ENCODE results near the gene RBPMS2. TPM values are rescaled to one million over a fixed set of nuclear protein-coding genes. Genes with fewer than 3 reads are reported as not detected.

The RBPMS2 gene
- total and polyA plus RNA-seq, 2 of the 8 experiments (the other 6 are each of a cell fraction or from before 2014, with no cell fraction given), result 55.8 to 238 TPM

DNA sequence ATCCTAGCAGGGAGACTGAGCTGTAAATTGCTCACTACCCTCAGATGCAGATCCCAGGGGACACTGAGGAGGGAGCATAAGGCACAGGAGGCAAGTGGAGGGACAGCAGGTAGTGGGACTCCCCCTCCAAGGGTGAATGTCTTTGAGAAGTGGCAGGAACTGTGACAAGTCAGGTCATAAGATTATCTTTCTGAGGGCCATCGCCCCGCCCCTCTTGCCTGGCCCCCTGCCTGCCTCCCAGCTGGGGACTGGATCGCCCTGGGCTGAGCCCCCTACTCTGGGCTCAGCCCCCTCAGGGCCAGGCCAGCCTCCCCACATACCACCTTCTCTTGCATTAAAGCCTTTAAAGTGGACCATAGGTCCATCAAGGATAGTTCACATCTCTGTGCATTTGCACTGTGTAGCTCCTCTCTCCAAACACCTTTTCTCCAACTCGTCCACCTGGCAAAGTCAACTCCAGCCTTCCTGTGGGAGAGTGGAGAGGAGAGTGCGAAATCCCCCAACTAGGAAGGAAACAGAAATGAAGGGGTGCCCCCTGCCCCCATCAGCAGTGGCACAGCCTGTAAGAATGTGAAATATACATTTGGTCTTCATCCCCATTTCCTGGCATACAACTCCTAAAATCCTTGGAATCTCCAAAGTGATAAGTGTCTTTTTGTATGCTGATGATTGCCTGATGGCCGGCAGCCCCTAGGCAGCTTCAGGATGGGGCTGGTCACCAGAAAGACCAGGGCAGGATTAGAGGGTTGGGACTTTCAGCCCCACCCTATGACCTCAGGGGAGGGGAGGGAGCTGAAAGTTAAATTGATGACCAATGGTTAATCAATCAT, 35.3 kb upstream of the RBPMS2 start:
- WGBS, 2 experiments (ENCODE audit: extremely low coverage in 1 of 2, insufficient coverage in 1 of 2, insufficient read length in 1 of 2, insufficient replicate concordance in 2 of 2, low coverage in 1 of 2, low lambda C conversion rate in 2 of 2, missing lambda C conversion rate in 1 of 2), result 3% methylated on average over 6 of the region's 6 CpGs; no CpG with 5 or more reads in 1 of the 2 experiments
- H3K23ac ChIP-seq (ENCODE audit: insufficient read length), result no peak overlapping the region
- H2BK12ac ChIP-seq (ENCODE audit: low read depth, low read length), result peak overlapping the region; percentile 98
- peak overlapping the region in 3 of 4 experiments; percentile 26 to 53 (median 26) for H3K4me3 ChIP-seq (ENCODE audit: extremely low read depth in 1 of 4, insufficient read depth in 2 of 4, low read depth in 3 of 4, low read length in 4 of 4)
- H3K56ac ChIP-seq (replicated peaks; ENCODE audit: insufficient read length, low read depth, low read length), result peak overlapping the region; percentile 84
- peak overlapping the region; percentile 87 for H2BK120ac ChIP-seq (replicated peaks; ENCODE audit: low read depth, low read length)
- H3K14ac ChIP-seq (ENCODE audit: insufficient read length), result no peak overlapping the region
- H3K79me2 ChIP-seq (ENCODE audit: control insufficient read depth in 1 of 2, insufficient read depth in 2 of 2, low read length in 2 of 2), result no peaks in the 10 kb centered on the region; a peak in 1 of 4 replicates
- H4K20me1 ChIP-seq (replicated peaks in 1 of 2; ENCODE audit: control insufficient read depth in 1 of 2, insufficient read depth in 2 of 2, low read length in 2 of 2), result no peaks in the 10 kb centered on the region
- peak overlapping the region; percentile 82; the same call in 1 of the 2 replicates for H2BK15ac ChIP-seq (ENCODE audit: low read length)
- H3K23me2 ChIP-seq (ENCODE audit: low read depth, low read length), result peaks cover 8% of the 10 kb centered on the region
- H3K36me3 ChIP-seq (ENCODE audit: control insufficient read depth in 2 of 4, insufficient read depth in 4 of 4, low read length in 3 of 4), result peaks cover 0 to 3% (median 0%) of the 10 kb centered on the region in 4 experiments; a peak in 2 of 8 replicates
- ChIA-PET CTCF (ENCODE audit: partially characterized antibody) (interaction anchor here (0.6 to 25.0 kb wide), 31 partner anchors 9 to 201 kb away, joined by 3 to 883 read pairs (median 6); partner anchors contain the start of genes ANKDD1A and PIF1), POLR2A (ENCODE audit: partially characterized antibody) (interaction anchor here (0.8 to 24.9 kb wide), 22 partner anchors 3 to 186 kb away, joined by 3 to 748 read pairs (median 12); partner anchors contain the start of genes PIF1, PLEKHO2 and RBPMS2)
- peak overlapping the region in 3 of 4 experiments; percentile 35 to 44 (median 39); a peak in 4 of 7 replicates for H3K9ac ChIP-seq (replicated peaks in 1 of 4; ENCODE audit: extremely low read depth in 1 of 4, low read depth in 3 of 4, low read length in 3 of 4)
- H3K4me2 ChIP-seq (ENCODE audit: insufficient read depth in 1 of 2, low read depth in 2 of 2, low read length in 2 of 2), result peak overlapping the region; percentile 70 to 83
- H2AK5ac ChIP-seq (ENCODE audit: low read depth, low read length), result peak overlapping the region; percentile 95
- no peaks in the 10 kb centered on the region for H3K79me1 ChIP-seq (ENCODE audit: low read depth, low read length)
- peak overlapping the region; percentile 95 for H3K27ac ChIP-seq (ENCODE audit: low read depth, low read length)
- peak overlapping the region; percentile 97 for H3K18ac ChIP-seq (ENCODE audit: extremely low read depth, low read length)
- peak overlapping the region; percentile 96 for H2BK5ac ChIP-seq (ENCODE audit: low read depth, low read length)
- H4K8ac ChIP-seq (ENCODE audit: extremely low read depth, insufficient read depth, low read length), result no peak overlapping the region
- peak in 1 of 2 experiments; percentile 78 for DNase-seq (ENCODE audit: low read depth in 1 of 2, low spot score in 2 of 2)
- peak overlapping the region; percentile 73 for H2BK20ac ChIP-seq (ENCODE audit: low read length)
- H3K27me3 ChIP-seq (replicated peaks in 1 of 4; ENCODE audit: control insufficient read depth in 3 of 4, extremely low read depth in 1 of 4, insufficient read depth in 3 of 4, low read length in 3 of 4), result no peaks in the 10 kb centered on the region
- peak overlapping the region; percentile 93 for H4K5ac ChIP-seq (ENCODE audit: insufficient read length, low read depth, low read length)
- FAIRE-seq, result peak; percentile 69
- H4K91ac ChIP-seq (replicated peaks; ENCODE audit: insufficient read length, low read length), result peak overlapping the region; percentile 83
- H3K9me3 ChIP-seq (ENCODE audit: insufficient read depth in 2 of 2, low read depth in 1 of 2, low read length in 1 of 2), result no peaks in the 10 kb centered on the region
- H2AFZ ChIP-seq (ENCODE audit: low read length), result no peak overlapping the region
- H3K4ac ChIP-seq (replicated peaks; ENCODE audit: insufficient read length, low read depth, low read length), result peak overlapping the region; percentile 92
- H3K4me1 ChIP-seq (replicated peaks in 1 of 4; ENCODE audit: control insufficient read depth in 3 of 4, insufficient read depth in 4 of 4, low read length in 3 of 4), result peaks cover 28 to 56% (median 44%) of the 10 kb centered on the region in 4 experiments
- TF ChIP-seq POLR2A (IDR thresholded peaks at IDR 0.05; ENCODE audit: control extremely low read depth in 1 of 2, low read depth in 2 of 2, low read length in 2 of 2) (peak; percentile 39 to 75), RBBP5 (IDR thresholded peaks at IDR 0.05; ENCODE audit: borderline replicate concordance, low read depth, low read length) (no peak), BRCA1 (IDR thresholded peaks at IDR 0.05; ENCODE audit: low read depth, low read length) (no peak), POU5F1 (IDR thresholded peaks at IDR 0.05; ENCODE audit: low read depth, low read length) (0 out of 2 replicates have a peak, but pooled peaks have one; percentile 9), SP1 (IDR thresholded peaks at IDR 0.05; ENCODE audit: low read depth, low read length) (peak; percentile 84), TAF1 (IDR thresholded peaks at IDR 0.05; ENCODE audit: low read depth, low read length) (0 out of 2 replicates have a peak, but pooled peaks have one; percentile 39), SRF (IDR thresholded peaks at IDR 0.05; ENCODE audit: low read depth, low read length) (no peak), YY1 (IDR thresholded peaks at IDR 0.05; ENCODE audit: low read depth, low read length) (peak; percentile 51; the same call in 1 of the 2 replicates), ZNF274 (IDR thresholded peaks at IDR 0.05; ENCODE audit: borderline replicate concordance, extremely low read depth, low read length) (no peak)
- TF ChIP-seq, protein P1, sequence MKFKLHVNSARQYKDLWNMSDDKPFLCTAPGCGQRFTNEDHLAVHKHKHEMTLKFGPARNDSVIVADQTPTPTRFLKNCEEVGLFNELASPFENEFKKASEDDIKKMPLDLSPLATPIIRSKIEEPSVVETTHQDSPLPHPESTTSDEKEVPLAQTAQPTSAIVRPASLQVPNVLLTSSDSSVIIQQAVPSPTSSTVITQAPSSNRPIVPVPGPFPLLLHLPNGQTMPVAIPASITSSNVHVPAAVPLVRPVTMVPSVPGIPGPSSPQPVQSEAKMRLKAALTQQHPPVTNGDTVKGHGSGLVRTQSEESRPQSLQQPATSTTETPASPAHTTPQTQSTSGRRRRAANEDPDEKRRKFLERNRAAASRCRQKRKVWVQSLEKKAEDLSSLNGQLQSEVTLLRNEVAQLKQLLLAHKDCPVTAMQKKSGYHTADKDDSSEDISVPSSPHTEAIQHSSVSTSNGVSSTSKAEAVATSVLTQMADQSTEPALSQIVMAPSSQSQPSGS (IDR thresholded peaks at IDR 0.05; ENCODE audit: low read length), result peak; percentile 47; the same call in 1 of the 2 replicates

Data from H1 (cell line).